ENCODE results near the gene TRAPPC3.
A peak's percentile ranks its signal among the peaks of the same experiment; 100 is the strongest.

The TRAPPC3 gene

GRCh38 chr1:36115931-36116330 is 33.4 kb downstream of the TRAPPC3 start:
- no peak for DNase-seq
- in situ Hi-C loops (cut with HindIII; ENCODE audit: low pct_ligation_motif_present, low pct_unique_long_range_greater_than_20kb, low sequenced_read_pairs): no loop called here

- in situ Hi-C loops (cut with HindIII; ENCODE audit: low pct_ligation_motif_present, low pct_unique_long_range_greater_than_20kb, low sequenced_read_pairs): no loop called here
- DNase-seq: no peak
Measured at GRCh38 chr1:36115200-36115669, 34.1 kb downstream of the TRAPPC3 start.

- in situ Hi-C loops (cut with HindIII; ENCODE audit: low pct_ligation_motif_present, low pct_unique_long_range_greater_than_20kb, low sequenced_read_pairs): no loop called here
- no peak for DNase-seq
Measured at GRCh38 chr1:36114371-36114770, 34.9 kb downstream of the TRAPPC3 start.

- in situ Hi-C loops (cut with HindIII; ENCODE audit: low pct_ligation_motif_present, low pct_unique_long_range_greater_than_20kb, low sequenced_read_pairs): no loop called here
- no peak for DNase-seq
Measured at GRCh38 chr1:36112823-36113222, 36.5 kb downstream of the TRAPPC3 start.

- no peak for DNase-seq
- in situ Hi-C loops (cut with HindIII; ENCODE audit: low pct_ligation_motif_present, low pct_unique_long_range_greater_than_20kb, low sequenced_read_pairs): no loop called here
Measured at GRCh38 chr1:36111151-36111550, 38.1 kb downstream of the TRAPPC3 start.

- DNase-seq: peak; percentile 58
- in situ Hi-C loops (cut with HindIII; ENCODE audit: low pct_ligation_motif_present, low pct_unique_long_range_greater_than_20kb, low sequenced_read_pairs): no loop called here
Measured at GRCh38 chr1:36109041-36109679, 40.1 kb downstream of the TRAPPC3 start.

GRCh38 chr1:36108314-36108713 is 41.0 kb downstream of the TRAPPC3 start:
- in situ Hi-C loops (cut with HindIII; ENCODE audit: low pct_ligation_motif_present, low pct_unique_long_range_greater_than_20kb, low sequenced_read_pairs): no loop called here
- DNase-seq: no peak

GRCh38 chr1:36107394-36107793 is 41.9 kb downstream of the TRAPPC3 start:
- no peak for DNase-seq
- in situ Hi-C loops (cut with HindIII; ENCODE audit: low pct_ligation_motif_present, low pct_unique_long_range_greater_than_20kb, low sequenced_read_pairs): no loop called here

- in situ Hi-C loops (cut with HindIII; ENCODE audit: low pct_ligation_motif_present, low pct_unique_long_range_greater_than_20kb, low sequenced_read_pairs): no loop called here
- no peak for DNase-seq
Measured at GRCh38 chr1:36106269-36106668, 43.0 kb downstream of the TRAPPC3 start.

GRCh38 chr1:36101546-36101945 is 47.7 kb downstream of the TRAPPC3 start:
- in situ Hi-C loops (cut with HindIII; ENCODE audit: low pct_ligation_motif_present, low pct_unique_long_range_greater_than_20kb, low sequenced_read_pairs): no loop called here
- DNase-seq: no peak

GRCh38 chr1:36100376-36100775 is 48.9 kb downstream of the TRAPPC3 start:
- no peak for DNase-seq
- in situ Hi-C loops (cut with HindIII; ENCODE audit: low pct_ligation_motif_present, low pct_unique_long_range_greater_than_20kb, low sequenced_read_pairs): no loop called here

GRCh38 chr1:36099681-36100341 is 49.5 kb downstream of the TRAPPC3 start:
- in situ Hi-C loops (cut with HindIII; ENCODE audit: low pct_ligation_motif_present, low pct_unique_long_range_greater_than_20kb, low sequenced_read_pairs): no loop called here
- DNase-seq: peak; percentile 70

GRCh38 chr1:36098650-36099365 is 50.5 kb downstream of the TRAPPC3 start:
- in situ Hi-C loops (cut with HindIII; ENCODE audit: low pct_ligation_motif_present, low pct_unique_long_range_greater_than_20kb, low sequenced_read_pairs): no loop called here
- no peak for DNase-seq

- in situ Hi-C loops (cut with HindIII; ENCODE audit: low pct_ligation_motif_present, low pct_unique_long_range_greater_than_20kb, low sequenced_read_pairs): no loop called here
- no peak for DNase-seq
Measured at GRCh38 chr1:36097693-36098585, 51.3 kb downstream of the TRAPPC3 start.

GRCh38 chr1:36096500-36097432 is 52.5 kb downstream of the TRAPPC3 start:
- DNase-seq: peak; percentile 37
- in situ Hi-C loops (cut with HindIII; ENCODE audit: low pct_ligation_motif_present, low pct_unique_long_range_greater_than_20kb, low sequenced_read_pairs): no loop called here

- no peak for DNase-seq
- in situ Hi-C loops (cut with HindIII; ENCODE audit: low pct_ligation_motif_present, low pct_unique_long_range_greater_than_20kb, low sequenced_read_pairs): no loop called here
Measured at GRCh38 chr1:36095760-36096405, 53.4 kb downstream of the TRAPPC3 start.

- no peak for DNase-seq
- in situ Hi-C loops (cut with HindIII; ENCODE audit: low pct_ligation_motif_present, low pct_unique_long_range_greater_than_20kb, low sequenced_read_pairs): no loop called here
Measured at GRCh38 chr1:36094621-36095061, 54.6 kb downstream of the TRAPPC3 start.

Data from ACHN (cell line).